Measurements from ENCODE around the gene SPOCD1. TPM values are rescaled to one million over a fixed set of nuclear protein-coding genes. Genes with fewer than 3 reads are reported as not detected.

The SPOCD1 gene
- polyA plus RNA-seq, 1 of the 3 experiments (the other 2 are of a cell fraction), result 10.7 TPM

DNA sequence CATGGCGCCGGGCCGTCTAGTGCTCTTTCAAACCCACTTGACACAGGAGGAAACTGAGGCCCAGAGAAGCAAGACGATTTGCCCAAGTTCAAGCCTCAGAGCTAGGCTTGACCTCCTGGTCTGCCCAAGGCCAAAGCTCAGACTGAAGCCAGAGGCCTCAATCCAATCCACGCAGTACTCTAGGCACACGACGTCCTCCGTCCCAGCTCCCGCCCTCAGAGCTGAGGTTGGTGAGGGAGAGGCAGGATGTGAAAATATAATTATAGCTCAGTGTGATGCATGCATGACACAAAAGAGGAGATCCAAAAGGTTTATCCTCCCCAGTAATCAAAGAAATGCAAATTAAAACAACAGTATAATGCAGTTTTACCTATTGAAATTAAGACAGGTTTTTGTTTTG lies 36.1 kb downstream of the SPOCD1 start:
- H3K4me3 ChIP-seq (ENCODE audit: low read depth in 2 of 2, low read length in 1 of 2), result no peak overlapping the region
- TF ChIP-seq, protein P1, sequence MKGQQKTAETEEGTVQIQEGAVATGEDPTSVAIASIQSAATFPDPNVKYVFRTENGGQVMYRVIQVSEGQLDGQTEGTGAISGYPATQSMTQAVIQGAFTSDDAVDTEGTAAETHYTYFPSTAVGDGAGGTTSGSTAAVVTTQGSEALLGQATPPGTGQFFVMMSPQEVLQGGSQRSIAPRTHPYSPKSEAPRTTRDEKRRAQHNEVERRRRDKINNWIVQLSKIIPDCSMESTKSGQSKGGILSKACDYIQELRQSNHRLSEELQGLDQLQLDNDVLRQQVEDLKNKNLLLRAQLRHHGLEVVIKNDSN (IDR thresholded peaks at IDR 0.05; ENCODE audit: borderline replicate concordance, low read depth), result no peak
- TF ChIP-seq TAF1 (IDR thresholded peaks at IDR 0.05; ENCODE audit: borderline replicate concordance, low read depth, low read length), result no peak
- TF ChIP-seq RFX5 (IDR thresholded peaks at IDR 0.05; ENCODE audit: low read length), result no peak
- TF ChIP-seq, protein P2, sequence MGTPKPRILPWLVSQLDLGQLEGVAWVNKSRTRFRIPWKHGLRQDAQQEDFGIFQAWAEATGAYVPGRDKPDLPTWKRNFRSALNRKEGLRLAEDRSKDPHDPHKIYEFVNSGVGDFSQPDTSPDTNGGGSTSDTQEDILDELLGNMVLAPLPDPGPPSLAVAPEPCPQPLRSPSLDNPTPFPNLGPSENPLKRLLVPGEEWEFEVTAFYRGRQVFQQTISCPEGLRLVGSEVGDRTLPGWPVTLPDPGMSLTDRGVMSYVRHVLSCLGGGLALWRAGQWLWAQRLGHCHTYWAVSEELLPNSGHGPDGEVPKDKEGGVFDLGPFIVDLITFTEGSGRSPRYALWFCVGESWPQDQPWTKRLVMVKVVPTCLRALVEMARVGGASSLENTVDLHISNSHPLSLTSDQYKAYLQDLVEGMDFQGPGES (IDR thresholded peaks at IDR 0.05; ENCODE audit: low read depth, low read length), result no peak
- TF ChIP-seq, protein P3, sequence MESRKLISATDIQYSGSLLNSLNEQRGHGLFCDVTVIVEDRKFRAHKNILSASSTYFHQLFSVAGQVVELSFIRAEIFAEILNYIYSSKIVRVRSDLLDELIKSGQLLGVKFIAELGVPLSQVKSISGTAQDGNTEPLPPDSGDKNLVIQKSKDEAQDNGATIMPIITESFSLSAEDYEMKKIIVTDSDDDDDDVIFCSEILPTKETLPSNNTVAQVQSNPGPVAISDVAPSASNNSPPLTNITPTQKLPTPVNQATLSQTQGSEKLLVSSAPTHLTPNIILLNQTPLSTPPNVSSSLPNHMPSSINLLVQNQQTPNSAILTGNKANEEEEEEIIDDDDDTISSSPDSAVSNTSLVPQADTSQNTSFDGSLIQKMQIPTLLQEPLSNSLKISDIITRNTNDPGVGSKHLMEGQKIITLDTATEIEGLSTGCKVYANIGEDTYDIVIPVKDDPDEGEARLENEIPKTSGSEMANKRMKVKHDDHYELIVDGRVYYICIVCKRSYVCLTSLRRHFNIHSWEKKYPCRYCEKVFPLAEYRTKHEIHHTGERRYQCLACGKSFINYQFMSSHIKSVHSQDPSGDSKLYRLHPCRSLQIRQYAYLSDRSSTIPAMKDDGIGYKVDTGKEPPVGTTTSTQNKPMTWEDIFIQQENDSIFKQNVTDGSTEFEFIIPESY (IDR thresholded peaks at IDR 0.05; ENCODE audit: borderline replicate concordance, low read depth), result no peak
- TF ChIP-seq POLR2AphosphoS5 (IDR thresholded peaks at IDR 0.05; ENCODE audit: low read depth, low read length), result no peak
- no peak for TF ChIP-seq NRF1 (IDR thresholded peaks at IDR 0.05; ENCODE audit: low read depth, low read length)
- TF ChIP-seq, protein P4, sequence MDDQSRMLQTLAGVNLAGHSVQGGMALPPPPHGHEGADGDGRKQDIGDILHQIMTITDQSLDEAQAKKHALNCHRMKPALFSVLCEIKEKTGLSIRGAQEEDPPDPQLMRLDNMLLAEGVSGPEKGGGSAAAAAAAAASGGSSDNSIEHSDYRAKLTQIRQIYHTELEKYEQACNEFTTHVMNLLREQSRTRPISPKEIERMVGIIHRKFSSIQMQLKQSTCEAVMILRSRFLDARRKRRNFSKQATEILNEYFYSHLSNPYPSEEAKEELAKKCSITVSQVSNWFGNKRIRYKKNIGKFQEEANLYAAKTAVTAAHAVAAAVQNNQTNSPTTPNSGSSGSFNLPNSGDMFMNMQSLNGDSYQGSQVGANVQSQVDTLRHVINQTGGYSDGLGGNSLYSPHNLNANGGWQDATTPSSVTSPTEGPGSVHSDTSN (IDR thresholded peaks at IDR 0.05), result no peak
- no peak for TF ChIP-seq SIN3A (IDR thresholded peaks at IDR 0.05; ENCODE audit: borderline replicate concordance, low read depth, low read length)
- TF ChIP-seq RXRA (IDR thresholded peaks at IDR 0.05; ENCODE audit: borderline replicate concordance, low read depth), result no peak
- TF ChIP-seq, protein P5, sequence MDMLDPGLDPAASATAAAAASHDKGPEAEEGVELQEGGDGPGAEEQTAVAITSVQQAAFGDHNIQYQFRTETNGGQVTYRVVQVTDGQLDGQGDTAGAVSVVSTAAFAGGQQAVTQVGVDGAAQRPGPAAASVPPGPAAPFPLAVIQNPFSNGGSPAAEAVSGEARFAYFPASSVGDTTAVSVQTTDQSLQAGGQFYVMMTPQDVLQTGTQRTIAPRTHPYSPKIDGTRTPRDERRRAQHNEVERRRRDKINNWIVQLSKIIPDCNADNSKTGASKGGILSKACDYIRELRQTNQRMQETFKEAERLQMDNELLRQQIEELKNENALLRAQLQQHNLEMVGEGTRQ (IDR thresholded peaks at IDR 0.05; ENCODE audit: borderline replicate concordance, low read depth, low read length), result no peak
- no peak for TF ChIP-seq FOSL2 (IDR thresholded peaks at IDR 0.05; ENCODE audit: borderline replicate concordance, low read depth)
- no peak for TF ChIP-seq MEF2A (IDR thresholded peaks at IDR 0.05; ENCODE audit: borderline replicate concordance, low read depth)
- TF ChIP-seq NFIC (IDR thresholded peaks at IDR 0.05; ENCODE audit: borderline replicate concordance), result no peak
- TF ChIP-seq EZH2phosphoT487 (IDR thresholded peaks at IDR 0.05; ENCODE audit: borderline replicate concordance, low read depth), result no peak
- no peak for TF ChIP-seq SMC3 (IDR thresholded peaks at IDR 0.05; ENCODE audit: low read depth, low read length)
- TF ChIP-seq JUND (IDR thresholded peaks at IDR 0.05), result no peak
- no peaks in the 10 kb centered on the region for H3K79me2 ChIP-seq (ENCODE audit: insufficient read depth)
- H3K9me3 ChIP-seq, result no peaks in the 10 kb centered on the region
- ChIA-PET POLR2A (interaction anchor here (0.6 to 6.6 kb wide), 2 partner anchors 10 to 101 kb away, joined by 6 to 67 read pairs; no protein-coding TSS in a partner anchor), CTCF (interaction anchor here (1.1 to 21.1 kb wide), 4 partner anchors 10 to 150 kb away, joined by 3 to 707 read pairs (median 33); partner anchors contain the start of gene ADGRB2)
- DNase-seq, result no peak
- H3F3A ChIP-seq (replicated peaks; ENCODE audit: insufficient read depth), result peaks cover 5% of the 10 kb centered on the region
- no peak overlapping the region for H3K4me2 ChIP-seq
- no peaks in the 10 kb centered on the region for H3K36me3 ChIP-seq (replicated peaks in 1 of 2; ENCODE audit: control insufficient read depth in 1 of 2, insufficient read depth in 2 of 2, low read length in 1 of 2)
- no peak overlapping the region for H3K9ac ChIP-seq
- WGBS (ENCODE audit: low lambda C conversion rate), result 92% methylated on average over 6 of the region's 9 CpGs
- H3K27ac ChIP-seq (ENCODE audit: low read depth in 2 of 2, low read length in 1 of 2), result peak overlapping the region in 1 of 2 experiments; percentile 97; a peak in 2 of 4 replicates
- no peaks in the 10 kb centered on the region for H3K9me2 ChIP-seq
- no peak overlapping the region for H2AFZ ChIP-seq (ENCODE audit: low read depth)
- no peaks in the 10 kb centered on the region for H4K20me1 ChIP-seq (ENCODE audit: insufficient read depth)
- H3K4me1 ChIP-seq (ENCODE audit: control insufficient read depth in 1 of 2, insufficient read depth in 2 of 2, low read depth in 1 of 2, low read length in 1 of 2), result peaks cover 21 to 76% of the 10 kb centered on the region in 2 experiments
- H3K27me3 ChIP-seq (ENCODE audit: insufficient read depth), result no peaks in the 10 kb centered on the region

Measured in SK-N-SH (cell line).